NCI-H526 (cell line): ENCODE results near the gene IFTAP.
"Not testable (repeated sequence)": the region's sequence is repeated elsewhere in the genome, so short reads cannot be mapped to it uniquely, and the experiment has no call there.

Experiments used
- DNase-seq, 2 experiments: peaks; one replicate each; lab custom pipeline; 2025; lab: John Stamatoyannopoulos, UW

IFTAP gene

GRCh38 chr11:36594316-36594989, at the start of gene IFTAP:
TSS of gene IFTAP (plus strand) at chr11:36594502. CDS start at chr11:36610104, 15,602 bp downstream.
- DNase-seq = peak; percentile 95 to 96

GRCh38 chr11:36550385-36551115, 43.8 kb upstream of the IFTAP start:
- DNase-seq = no peak

- DNase-seq = not testable (repeated sequence)
These were observed 36.9 kb upstream of the IFTAP start for GRCh38 chr11:36557390-36557789.

GRCh38 chr11:36557991-36558390, 36.3 kb upstream of the IFTAP start:
- no peak for DNase-seq

GRCh38 chr11:36558571-36559413, 35.5 kb upstream of the IFTAP start:
- no peak for DNase-seq

GRCh38 chr11:36564376-36565030, 29.8 kb upstream of the IFTAP start:
- DNase-seq = peak; percentile 58 to 78

GRCh38 chr11:36565031-36565610, 29.2 kb upstream of the IFTAP start:
- no peak for DNase-seq

- peak in 1 of 2 experiments; percentile 22 for DNase-seq
These were observed 27.8 kb upstream of the IFTAP start for GRCh38 chr11:36566407-36567053.

GRCh38 chr11:36567694-36568093, 26.6 kb upstream of the IFTAP start, which contains the start of gene RAG1:
TSS of gene RAG1 (plus strand) at chr11:36568007. CDS start at chr11:36573305, 5,298 bp downstream.
- DNase-seq = no peak

GRCh38 chr11:36569095-36569494, 25.2 kb upstream of the IFTAP start:
- no peak for DNase-seq

GRCh38 chr11:36574486-36574885, 19.8 kb upstream of the IFTAP start:
- DNase-seq = no peak

GRCh38 chr11:36577373-36577772, 16.9 kb upstream of the IFTAP start:
- DNase-seq = no peak

GRCh38 chr11:36577859-36578258, 16.4 kb upstream of the IFTAP start:
- no peak for DNase-seq

- DNase-seq = no peak
These were observed 15.8 kb upstream of the IFTAP start for GRCh38 chr11:36578458-36578857.

GRCh38 chr11:36581536-36581935, 12.8 kb upstream of the IFTAP start:
- DNase-seq = no peak

GRCh38 chr11:36583667-36584066, 10.6 kb upstream of the IFTAP start:
- no peak for DNase-seq

GRCh38 chr11:36586543-36586942, 7.8 kb upstream of the IFTAP start:
- DNase-seq = no peak

GRCh38 chr11:36588099-36588498, 6.2 kb upstream of the IFTAP start:
- DNase-seq = no peak

- DNase-seq = no peak
These were observed 3.8 kb upstream of the IFTAP start for GRCh38 chr11:36590513-36590912.

GRCh38 chr11:36591433-36591832, 2.9 kb upstream of the IFTAP start:
- DNase-seq = no peak

- DNase-seq = no peak
These were observed 2.6 kb downstream of the IFTAP start for GRCh38 chr11:36596880-36597279.
